Measurements from ENCODE around the gene SIGLEC14. TPM values are rescaled to one million over a fixed set of nuclear protein-coding genes. Genes with fewer than 3 reads are reported as not detected.

The SIGLEC14 gene
- total RNA-seq, 4 donors from 2014 or later = 0.69 to 3.5 (median 1.0) TPM; not detected in 1

GRCh38 chr19:51607077-51607476 is 39.5 kb downstream of the SIGLEC14 start:
- no peak overlapping the region for H3K4me3 ChIP-seq
- no peaks in the 10 kb centered on the region for H3K36me3 ChIP-seq
- H3K4me1 ChIP-seq = no peaks in the 10 kb centered on the region
- TF ChIP-seq POLR2A (IDR thresholded peaks at IDR 0.05) = no peak
- TF ChIP-seq, protein P1, sequence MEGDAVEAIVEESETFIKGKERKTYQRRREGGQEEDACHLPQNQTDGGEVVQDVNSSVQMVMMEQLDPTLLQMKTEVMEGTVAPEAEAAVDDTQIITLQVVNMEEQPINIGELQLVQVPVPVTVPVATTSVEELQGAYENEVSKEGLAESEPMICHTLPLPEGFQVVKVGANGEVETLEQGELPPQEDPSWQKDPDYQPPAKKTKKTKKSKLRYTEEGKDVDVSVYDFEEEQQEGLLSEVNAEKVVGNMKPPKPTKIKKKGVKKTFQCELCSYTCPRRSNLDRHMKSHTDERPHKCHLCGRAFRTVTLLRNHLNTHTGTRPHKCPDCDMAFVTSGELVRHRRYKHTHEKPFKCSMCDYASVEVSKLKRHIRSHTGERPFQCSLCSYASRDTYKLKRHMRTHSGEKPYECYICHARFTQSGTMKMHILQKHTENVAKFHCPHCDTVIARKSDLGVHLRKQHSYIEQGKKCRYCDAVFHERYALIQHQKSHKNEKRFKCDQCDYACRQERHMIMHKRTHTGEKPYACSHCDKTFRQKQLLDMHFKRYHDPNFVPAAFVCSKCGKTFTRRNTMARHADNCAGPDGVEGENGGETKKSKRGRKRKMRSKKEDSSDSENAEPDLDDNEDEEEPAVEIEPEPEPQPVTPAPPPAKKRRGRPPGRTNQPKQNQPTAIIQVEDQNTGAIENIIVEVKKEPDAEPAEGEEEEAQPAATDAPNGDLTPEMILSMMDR (IDR thresholded peaks at IDR 0.05) = no peak
- no peaks in the 10 kb centered on the region for H3K27me3 ChIP-seq
- intact Hi-C loops (cut with DNase I; ENCODE audit: low total_unique reads) = no loop called here
- no peaks in the 10 kb centered on the region for H3K9me3 ChIP-seq
- no peak overlapping the region for H3K27ac ChIP-seq
- DNase-seq = no peak

- no peak for DNase-seq
- intact Hi-C loops (cut with DNase I; ENCODE audit: low total_unique reads) = no loop called here
These were observed 44.3 kb downstream of the SIGLEC14 start for GRCh38 chr19:51602189-51602854.

DNA sequence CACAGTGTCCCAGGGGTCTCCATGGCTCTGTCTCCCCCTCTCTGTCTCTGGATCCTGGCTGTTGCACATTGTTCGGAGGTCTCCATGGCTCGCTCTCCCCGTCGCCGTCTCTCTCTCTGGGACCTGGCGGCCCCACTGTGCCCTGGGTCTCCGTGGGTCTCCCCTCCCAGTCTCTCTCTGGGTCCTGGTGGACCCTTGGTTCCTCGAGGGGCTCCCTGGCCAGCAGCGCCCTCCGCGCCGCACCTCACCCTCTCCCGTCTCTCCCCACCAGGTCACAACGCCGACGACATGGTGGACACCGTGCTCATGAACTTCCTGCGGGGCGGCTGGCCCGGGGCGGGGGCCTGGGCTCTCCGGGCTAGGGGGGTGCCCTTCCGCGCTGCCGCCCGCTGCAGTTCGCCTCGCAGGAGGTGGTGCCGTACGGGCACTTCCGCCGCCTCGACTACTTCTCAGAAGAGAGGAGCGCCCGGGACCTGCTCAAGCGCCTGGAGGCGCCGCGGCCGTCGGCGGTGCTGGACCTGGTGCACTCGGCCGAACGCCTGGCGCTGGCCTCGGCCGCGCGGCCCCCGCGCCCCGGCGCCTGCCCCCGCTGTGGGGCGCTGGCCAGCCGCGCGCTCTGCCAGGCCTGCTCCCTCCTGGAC is 45.6 kb downstream of the SIGLEC14 start:
- Histone ChIP-seq H3K4me3 (no peak overlapping the region), H3K27ac (no peak overlapping the region), H3K9me3 (no peaks in the 10 kb centered on the region), H3K4me1 (no peaks in the 10 kb centered on the region), H3K27me3 (peaks cover 0 to 3% of the 10 kb centered on the region in 2 donors), H3K36me3 (no peaks in the 10 kb centered on the region)
- TF ChIP-seq, protein P1 (IDR thresholded peaks at IDR 0.05) = no peak
- TF ChIP-seq POLR2A (IDR thresholded peaks at IDR 0.05) = no peak
- intact Hi-C loops (cut with DNase I; ENCODE audit: low total_unique reads) = no loop called here
- DNase-seq = no peak

More at GRCh38 chr19:51602189-51602854, 44.3 kb downstream of the SIGLEC14 start:
- H3K27me3 ChIP-seq = peaks cover 0 to 3% of the 10 kb centered on the region in 2 donors
- no peaks in the 10 kb centered on the region for H3K4me1 ChIP-seq
- no peak overlapping the region for H3K4me3 ChIP-seq
- TF ChIP-seq, protein P1 (IDR thresholded peaks at IDR 0.05) = no peak
- no peak for TF ChIP-seq POLR2A (IDR thresholded peaks at IDR 0.05)
- no peaks in the 10 kb centered on the region for H3K9me3 ChIP-seq
- H3K27ac ChIP-seq = no peak overlapping the region
- no peaks in the 10 kb centered on the region for H3K36me3 ChIP-seq

GRCh38 chr19:51599084-51599483 is 47.5 kb downstream of the SIGLEC14 start:
- Histone ChIP-seq H3K27me3 (peaks cover 0 to 3% of the 10 kb centered on the region in 2 donors), H3K4me3 (no peak overlapping the region), H3K4me1 (no peaks in the 10 kb centered on the region), H3K27ac (no peak overlapping the region), H3K9me3 (no peaks in the 10 kb centered on the region), H3K36me3 (no peaks in the 10 kb centered on the region)
- TF ChIP-seq POLR2A (IDR thresholded peaks at IDR 0.05) = no peak
- TF ChIP-seq, protein P1 (IDR thresholded peaks at IDR 0.05) = no peak
- no peak for DNase-seq
- intact Hi-C loops (cut with DNase I; ENCODE audit: low total_unique reads) = loop anchor here (10.0 kb wide), 1 partner anchor 484 kb away; no protein-coding TSS in a partner anchor
